GM19468 (cell line): ENCODE data around the gene SNPH.

ENCODE experiments used
- ATAC-seq: cut with Tn5 transposase; IDR thresholded peaks from one replicate; pipeline ENCODE4 v1.9.1; 2021; ENCODE audit warnings: mild to moderate bottlenecking, moderate library complexity, moderate number of reproducible peaks; ENCODE audit not compliant: unreplicated experiment; ENCODE audit errors: extremely low read depth

SNPH gene

DNA sequence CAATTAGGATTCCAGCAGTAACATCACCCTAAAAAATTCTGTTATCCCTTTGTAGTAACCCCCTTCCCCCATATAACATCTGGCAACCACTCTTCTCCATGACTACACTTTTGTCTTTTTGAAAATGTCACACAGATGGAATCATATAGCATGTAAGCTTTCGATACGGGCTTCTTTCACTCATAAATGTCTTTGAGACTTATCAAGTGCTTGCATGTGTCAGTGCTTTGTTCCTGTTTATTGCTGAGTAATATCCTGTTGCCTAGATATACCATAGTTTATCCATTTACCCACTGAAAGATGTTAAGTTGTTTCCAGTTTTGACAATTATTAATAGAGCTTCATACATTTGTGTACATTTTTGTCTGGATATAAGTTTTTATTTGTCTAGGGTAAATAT is 10.4 kb upstream of the SNPH start:
- ATAC-seq: no peak

DNA sequence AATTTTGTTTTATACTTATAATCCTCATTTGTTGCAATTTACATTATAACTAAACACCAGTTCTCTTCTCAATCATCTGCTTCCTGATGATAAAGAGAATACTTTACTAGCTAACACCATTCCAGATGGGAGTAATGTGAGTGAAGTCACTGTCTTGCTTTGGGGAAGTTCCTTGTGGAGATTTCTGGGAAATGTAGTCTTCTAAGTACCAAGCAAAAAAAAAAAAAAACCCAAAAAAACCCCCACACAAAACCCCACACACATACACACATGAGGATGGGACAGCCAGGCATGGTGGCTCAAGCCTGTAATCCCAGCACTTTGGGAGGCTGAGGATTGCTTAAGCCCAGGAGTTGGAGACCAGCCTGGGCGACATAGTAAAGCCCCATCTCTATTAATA is 2.2 kb upstream of the SNPH start:
- no peak for ATAC-seq

DNA sequence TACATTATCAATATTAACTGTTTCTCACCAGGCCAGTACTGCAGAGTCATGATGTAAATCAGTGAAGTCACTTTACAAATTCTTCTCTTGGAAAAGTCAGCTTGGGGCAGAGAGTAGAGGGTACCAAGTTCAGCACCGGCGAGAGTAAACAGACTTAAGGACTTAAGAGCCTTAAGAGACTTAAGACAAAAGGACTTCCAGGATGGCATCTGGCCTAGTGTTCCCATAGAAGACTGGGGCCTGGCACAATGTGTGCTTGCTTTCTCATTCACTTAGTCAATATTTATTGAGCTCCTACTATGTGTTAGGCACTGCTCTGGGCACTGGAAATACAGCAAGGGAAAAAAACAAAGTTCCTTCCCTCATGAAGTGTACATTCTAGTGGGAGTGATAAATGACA is 1.4 kb upstream of the SNPH start:
- no peak for ATAC-seq

DNA sequence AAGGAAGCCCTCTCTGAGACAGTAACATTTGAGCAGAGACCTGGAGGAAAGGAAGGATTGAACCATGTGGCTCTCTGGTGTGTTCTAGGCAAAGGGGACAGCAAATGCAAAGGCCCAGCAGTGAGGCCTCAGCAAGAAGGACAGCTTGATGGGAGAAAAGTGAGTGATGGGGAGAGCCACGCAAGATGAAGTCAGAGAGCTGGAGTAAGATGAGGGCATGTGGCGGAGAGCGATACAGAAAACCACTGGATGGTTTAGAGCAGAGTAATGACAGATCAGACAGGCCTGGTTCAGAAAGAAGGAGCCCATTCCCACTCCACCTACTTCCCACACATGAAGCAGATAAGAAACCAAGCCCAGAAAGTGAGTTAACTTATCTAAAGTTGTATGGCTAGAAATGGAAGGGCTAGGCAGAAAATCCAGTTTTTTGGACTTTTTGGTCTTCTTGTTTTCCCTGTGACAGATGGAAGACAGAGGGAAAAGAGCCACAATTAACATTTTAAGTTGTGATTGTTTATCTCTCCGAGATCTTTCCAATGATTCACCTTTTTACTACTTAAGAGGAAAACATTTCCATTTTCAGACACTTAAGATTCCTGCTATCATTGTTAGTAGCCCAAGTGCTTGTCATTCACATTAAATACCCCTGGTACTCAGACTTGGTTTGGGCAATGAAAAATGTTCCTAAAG is 723 bp upstream of the SNPH start:
- no peak for ATAC-seq

DNA sequence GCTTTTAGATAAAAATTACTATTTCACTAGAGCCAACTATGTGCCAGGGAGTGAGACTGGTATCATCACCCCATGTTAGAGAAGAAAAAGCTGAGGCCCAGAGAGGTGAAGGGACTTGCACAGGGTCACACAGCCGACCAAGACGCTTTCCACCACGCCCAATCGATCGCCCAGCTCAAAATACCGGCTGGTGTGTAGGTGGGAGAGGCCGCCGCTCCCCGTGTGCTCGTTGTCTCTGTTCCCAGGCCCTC is 253 bp upstream of the SNPH start:
- ATAC-seq: no peak

DNA sequence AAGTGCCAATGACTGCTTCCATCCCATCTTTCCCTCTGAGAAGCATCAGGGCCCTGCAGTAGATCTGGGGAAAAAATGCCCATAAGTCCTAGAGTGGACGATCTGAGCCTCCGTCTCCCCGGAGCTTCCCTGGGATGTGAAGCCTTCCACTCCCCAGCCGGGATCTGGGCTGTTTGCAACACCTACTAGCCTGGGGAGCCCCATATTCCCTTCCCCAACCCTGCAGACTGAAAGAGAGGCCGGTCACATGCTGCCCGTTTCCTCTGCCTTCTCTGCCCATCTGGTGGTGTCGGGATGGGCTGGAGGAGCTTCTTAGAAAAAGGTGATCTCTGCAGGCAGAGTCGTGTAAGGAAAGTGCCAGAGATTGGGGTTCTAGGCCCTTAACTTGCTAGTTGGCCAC is 1.1 kb downstream of the SNPH start:
- no peak for ATAC-seq

DNA sequence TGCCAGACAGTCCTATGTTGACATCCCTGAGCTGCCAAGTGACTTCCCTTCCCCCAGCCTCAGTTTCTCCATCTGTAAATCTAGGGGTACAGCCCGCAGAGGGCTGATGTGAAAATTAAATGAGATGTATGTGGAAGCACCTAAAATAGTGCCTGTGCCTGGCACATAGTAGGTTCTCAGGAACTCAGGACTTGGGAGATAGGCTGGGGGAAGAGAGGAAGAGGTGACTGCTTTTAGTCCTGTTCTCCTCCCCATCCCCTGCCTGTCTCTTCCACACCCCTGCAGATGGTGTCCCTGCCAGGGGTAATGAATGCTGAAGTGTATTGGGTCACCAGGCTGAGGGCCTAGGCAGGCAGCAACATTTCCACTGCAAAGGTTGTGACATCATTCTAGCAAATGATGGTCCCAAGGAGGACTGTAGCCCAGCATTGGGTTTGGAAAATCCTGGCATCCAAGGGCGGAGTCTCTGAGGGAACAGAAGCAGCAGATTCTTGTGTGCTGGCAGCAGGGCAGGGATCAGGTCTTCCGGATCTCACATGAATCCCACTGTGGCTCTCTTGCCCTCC is 1.8 kb downstream of the SNPH start:
- ATAC-seq: no peak

DNA sequence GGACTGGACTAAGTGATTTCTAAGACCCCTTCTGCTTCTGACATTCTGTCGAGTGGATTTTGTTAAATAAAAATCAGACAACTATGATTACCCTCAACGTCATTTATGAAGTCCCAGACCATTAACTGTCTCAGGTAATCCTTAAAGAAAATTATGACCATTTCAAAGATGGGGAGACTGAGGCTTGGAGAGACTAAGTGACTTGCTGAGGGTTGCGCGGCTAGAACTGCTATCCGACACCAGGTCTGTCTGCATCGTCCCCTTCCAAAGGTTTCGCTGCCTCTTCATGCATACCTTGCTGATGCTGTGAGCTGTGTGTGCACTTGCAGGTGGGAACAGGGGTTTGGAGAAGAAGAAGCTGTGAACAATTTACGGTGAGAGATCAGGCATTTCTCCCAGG is 3.1 kb downstream of the SNPH start:
- no peak for ATAC-seq

DNA sequence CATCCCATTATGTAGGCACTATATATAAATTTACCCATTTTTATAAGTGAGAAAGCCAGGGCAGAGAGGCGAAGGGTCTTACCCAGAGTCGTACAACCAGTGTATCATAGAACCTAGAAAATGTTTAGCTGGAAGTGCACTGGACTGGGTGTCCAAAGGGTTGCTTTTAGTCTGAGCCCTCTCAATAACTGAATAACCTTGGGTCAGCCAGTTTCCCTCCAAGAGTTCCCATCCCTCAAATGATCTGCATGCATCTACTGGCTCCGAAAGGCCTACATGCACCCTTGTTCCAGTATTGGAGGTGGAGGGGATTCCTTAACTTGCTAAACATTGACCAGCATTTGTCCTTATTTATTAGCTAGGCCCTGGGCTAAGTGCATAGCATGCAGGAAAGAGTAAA is 3.8 kb downstream of the SNPH start:
- ATAC-seq: no peak

DNA sequence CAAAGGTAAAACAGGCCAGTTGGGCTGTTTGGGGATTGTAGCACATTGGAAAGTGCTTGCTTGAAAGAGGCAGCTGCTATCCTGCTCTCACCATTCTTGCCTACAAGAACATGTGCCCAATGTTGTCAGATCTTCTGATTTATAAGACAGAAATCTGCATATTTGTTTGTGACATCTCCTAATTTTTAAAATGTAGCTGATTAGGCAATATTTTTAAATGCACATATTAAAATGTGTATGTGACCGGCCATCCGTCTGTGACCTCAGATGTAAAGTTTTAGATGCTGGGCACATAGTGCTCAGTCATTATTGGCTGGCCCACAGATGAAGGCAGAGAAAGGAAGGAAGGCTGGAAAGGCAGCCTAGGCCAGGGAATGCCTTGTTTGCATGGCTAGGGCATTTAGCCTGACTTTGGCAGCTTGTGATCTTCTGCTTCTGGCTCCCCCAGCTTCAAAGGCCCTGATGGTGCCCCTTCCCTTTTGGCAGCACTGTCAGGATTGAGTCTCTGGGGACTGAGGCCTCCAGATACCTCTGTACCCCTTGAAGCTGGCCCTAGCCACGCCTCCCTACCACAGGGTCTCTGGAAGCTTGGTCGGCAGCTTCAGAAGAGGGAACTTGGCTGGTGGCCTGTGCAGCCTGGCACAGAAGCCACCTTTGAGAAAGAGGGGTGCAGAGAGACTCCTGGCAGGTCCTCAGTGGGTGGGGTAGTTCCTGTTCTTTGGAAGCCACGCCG is 6.4 kb downstream of the SNPH start:
- ATAC-seq: no peak

DNA sequence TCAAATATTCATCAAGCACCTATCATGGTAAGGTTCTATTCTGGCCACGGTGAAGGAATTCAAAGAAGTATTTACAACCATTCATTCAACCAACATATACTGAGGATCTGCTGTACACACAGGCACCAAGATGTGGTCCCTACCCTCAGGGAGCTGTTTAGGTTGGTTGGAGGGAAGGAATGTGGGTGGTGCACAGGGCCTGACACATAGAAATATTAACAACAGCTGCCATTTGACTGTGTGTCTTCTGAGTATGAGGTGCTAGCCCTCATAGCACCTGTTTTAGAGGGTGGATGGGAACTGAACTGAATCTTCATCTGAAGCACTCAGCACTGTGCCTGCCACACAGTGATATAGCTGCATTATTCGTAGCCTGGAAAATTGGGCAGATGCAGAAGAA is 7.3 kb downstream of the SNPH start:
- no peak for ATAC-seq

DNA sequence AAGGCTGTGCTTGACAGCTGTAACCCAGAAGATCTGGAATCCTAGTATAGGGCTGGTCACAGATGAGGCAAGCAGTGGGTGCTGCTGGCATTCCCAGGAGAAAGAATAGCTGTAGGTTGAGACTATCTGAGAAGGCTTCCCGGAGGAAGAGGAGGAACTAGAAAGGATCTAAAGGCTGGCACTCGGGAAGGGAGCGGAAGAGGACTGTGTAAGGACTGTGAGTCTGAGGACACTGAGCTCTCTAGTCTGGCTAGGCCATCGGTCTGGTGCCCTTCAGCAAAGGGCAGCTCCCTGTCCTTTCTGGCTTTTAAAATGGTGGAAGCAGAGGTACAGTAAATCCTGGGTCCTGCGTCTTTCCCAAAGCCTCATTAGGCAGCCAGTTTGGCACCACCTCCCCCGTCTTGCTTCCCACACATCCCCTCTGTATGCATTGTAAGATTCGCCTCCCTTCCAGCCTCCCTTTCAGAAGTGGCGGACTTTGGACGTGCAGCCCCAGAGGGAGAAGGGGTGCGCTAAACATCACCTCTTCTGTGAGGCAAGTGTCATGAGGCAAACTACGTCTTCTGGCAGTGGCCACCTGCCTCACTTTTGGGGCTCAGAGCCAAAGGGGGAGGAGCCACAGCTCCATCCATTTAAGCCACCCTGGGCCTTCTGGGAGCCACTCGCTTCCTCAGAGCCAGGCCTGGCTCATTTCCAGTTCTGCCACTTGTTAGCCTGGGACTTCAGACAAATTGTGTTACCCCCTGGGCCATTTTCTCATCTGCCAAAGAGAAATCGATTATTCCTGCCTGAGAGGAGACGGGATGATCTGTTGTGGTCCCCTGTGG is 8.6 kb downstream of the SNPH start:
- ATAC-seq: no peak

DNA sequence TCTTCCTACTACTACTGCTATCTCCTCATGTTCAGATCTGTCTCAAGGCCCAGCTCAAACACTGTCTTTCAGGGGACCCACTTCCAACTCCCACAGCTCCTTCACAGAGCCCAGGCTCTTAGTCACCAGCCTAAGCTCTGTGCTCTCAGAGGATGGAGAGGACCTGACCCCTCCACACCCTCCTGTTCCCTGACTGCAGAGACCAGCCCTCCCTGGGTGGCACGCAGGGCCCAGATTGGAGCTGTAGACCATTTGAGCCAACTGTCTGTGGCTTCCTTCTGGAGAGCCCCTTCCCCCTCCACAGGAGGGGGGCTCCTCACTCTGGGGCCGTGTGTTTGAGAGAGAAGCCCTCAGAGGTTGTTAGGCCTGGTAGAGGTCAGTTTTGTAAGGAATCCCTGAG is 9.8 kb downstream of the SNPH start:
- no peak for ATAC-seq

DNA sequence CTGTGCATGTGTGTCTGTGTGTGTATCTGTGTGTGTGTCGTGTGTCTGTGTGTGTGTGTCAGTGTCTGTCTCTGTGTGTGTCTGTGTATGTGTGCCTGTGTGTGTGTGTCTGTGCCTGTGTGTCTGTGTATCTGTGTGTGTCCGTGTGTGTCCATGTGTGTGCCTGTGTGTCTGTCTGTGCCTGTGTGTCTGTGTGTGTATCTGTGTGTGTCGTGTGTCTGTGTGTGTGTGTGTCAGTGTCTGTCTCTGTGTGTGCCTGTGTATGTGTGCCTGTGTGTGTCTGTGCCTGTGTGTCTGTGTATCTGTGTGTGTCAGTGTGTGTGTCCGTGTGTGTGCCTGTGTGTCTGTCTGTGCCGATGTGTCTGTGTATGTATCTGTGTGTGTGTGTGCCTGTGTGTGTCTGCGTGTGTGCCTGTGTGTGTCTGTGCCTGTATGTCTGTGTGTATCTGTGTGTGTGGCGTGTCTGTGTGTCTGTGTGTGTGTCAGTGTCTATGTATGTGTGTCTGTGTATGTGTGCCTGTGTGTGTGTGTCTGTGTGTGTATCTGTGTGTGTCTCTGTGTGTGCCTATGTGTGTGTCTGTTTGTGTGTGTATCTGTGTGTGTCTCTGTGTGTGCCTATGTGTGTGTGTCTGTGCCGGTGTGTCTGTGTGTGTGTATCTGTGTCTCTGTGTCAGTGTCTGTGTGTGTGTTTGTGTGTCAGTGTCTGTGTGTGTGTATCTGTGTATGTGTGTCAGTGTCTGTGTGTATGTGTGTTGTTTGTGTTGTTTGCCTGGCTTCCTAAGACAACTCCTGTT is 11.6 kb downstream of the SNPH start:
- no peak for ATAC-seq

DNA sequence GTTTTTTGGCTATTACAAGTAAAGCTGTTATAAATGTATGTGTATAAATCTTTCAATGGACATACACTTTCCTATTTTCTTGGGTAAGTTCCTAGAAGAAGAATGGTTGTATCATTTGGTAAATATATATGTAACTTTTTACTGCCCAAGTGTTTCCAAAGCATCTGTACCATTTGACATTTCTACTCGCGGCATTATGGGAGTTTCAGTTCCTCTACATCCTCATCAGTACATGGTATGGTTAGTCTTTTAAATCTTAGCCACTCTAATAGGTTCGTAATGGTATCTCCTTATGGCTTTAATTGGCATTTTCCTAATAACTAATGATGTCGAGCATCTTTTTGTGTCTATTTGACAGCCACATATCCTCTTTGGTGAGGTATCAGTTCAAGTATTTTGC is 12.9 kb downstream of the SNPH start:
- no peak for ATAC-seq

DNA sequence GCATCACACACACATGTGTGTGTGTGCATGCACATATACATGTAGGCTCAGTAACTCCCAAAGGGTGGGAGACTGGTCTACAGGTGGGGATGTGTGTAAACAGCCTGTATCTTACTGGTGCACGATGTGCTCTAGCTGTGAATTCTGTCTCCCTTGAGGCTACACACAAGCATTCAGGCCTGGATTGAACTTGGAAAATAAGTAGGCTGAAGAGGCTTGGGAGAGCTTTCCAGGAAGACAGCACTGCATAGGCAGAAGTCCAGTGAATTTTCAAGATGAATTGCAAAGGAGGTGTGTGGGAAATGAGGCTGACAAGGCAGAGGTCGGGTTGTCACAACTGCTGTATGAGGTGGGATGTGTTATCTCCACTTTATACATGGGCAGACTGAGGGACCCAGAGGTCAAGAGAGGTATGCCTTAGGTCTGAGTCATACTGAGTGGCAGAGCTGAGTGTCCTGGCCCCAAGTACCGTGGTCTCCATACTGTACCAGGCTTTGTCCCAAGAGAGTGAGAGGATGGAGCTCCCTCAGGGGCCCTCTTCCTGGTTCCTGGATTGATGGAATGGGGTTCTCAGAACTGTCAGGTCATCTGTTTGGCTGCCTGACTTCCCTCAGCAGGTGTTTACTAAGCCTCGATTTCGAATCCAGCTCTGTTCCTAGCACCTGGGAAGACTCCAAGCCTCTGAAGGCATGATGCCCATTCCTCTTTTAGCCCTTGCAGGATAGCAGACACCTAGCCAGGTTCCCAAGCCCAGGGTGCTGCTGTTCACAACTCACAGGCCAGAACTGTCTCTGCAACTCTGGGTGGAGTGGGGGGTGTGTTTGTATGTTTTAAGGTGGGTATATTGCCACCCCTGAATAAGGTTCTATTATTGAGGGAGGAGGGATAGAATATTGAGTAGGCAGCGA is 14.4 kb downstream of the SNPH start:
- no peak for ATAC-seq

DNA sequence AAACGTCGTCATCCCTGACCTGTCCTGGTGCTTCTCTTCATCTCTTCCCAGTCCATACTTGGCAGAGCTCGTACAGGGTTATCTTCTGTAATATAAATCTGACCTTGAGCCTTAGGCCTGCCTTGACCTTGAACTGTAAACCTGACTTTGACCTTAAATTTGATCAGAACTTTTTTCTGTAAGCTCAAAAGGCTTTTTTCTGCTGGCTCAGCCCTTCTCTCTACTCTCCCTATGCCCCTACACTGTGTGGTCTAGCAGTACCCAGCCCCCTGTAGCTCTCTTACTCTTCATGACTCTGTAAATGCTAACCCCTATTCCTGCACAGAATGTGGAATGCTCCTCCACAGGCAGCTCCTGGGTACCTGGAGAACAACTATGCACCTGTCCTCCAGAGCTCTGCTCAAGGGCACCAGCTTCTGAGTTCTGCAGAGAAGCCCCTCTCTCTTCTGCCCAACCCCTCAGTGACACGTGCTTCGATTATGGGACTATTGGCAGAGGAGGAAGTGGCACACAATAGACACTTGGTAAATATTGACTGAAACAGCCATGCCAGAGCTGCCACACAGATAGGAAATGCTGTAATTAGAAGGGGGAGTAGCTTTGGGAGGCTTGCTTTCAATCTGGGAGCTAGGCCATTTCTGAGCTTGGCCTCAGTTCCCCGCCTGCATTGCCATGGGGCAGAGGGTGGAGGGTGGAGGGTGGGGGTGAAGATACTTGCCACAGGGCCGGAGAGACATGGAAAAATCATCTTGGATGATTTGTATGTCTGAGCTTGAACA is 15.4 kb downstream of the SNPH start:
- ATAC-seq: no peak

DNA sequence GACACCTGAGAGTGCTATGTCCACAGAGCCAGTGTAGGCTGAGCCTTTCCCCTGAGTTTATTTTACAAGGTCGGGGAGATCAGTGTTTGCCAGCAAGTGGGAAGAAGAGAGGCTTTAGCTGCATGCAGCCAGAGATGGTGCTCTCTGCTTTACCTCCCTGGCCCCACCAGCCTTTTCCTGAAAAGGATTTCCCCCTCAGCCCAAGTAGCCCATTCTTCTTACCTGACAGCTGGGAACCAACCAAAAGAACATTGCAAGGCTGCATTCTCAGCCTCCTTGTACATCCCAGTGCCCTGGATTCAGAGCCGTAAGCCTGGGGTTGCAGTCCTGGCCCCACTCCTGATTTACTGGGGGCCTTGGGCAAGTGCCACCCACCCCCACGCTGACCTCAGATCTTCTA is 16.9 kb downstream of the SNPH start:
- ATAC-seq: no peak
